HG03097 (cell line): Measurements from ENCODE around the gene MEI4.
"Not testable (repeated sequence)": the region's sequence is repeated elsewhere in the genome, so short reads cannot be mapped to it uniquely, and the experiment has no call there.

Source experiments
- ATAC-seq: cut with Tn5 transposase; IDR thresholded peaks from one replicate; pipeline ENCODE4 v1.9.1; 2021; ENCODE audit not compliant: unreplicated experiment, low FRiP score

Gene MEI4

GRCh38 chr6:77652739-77653138 is at the start of gene MEI4:
Gene MEI4, plus strand, starts transcription at chr6:77653039. Its CDS starts 37,633 bp downstream, at chr6:77690672.
- ATAC-seq: no peak

GRCh38 chr6:77604476-77604875 is 48.4 kb upstream of the MEI4 start:
- no peak for ATAC-seq

- no peak for ATAC-seq
Observed at GRCh38 chr6:77607004-77607403, 45.8 kb upstream of the MEI4 start.

GRCh38 chr6:77609106-77609505 is 43.7 kb upstream of the MEI4 start:
- ATAC-seq: no peak

DNA sequence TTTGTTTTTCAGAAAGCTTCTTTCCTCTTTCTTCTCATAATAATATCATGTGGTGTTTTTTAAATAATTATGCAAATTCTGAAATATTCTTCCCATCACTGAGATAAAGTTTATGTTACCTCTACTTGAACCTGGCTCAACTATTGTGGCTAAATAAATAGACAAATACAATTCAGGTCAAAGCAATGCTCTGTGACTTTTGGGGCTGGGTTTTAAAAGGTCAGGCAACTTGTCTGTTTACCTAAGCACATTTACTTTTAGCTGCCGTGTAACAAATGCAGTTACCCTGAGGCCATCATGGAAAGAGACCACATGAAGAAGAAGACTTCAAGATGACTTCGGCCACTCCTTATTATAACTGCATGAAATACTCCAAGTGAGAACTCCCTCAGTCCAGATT is 33.7 kb upstream of the MEI4 start:
- ATAC-seq: no peak

DNA sequence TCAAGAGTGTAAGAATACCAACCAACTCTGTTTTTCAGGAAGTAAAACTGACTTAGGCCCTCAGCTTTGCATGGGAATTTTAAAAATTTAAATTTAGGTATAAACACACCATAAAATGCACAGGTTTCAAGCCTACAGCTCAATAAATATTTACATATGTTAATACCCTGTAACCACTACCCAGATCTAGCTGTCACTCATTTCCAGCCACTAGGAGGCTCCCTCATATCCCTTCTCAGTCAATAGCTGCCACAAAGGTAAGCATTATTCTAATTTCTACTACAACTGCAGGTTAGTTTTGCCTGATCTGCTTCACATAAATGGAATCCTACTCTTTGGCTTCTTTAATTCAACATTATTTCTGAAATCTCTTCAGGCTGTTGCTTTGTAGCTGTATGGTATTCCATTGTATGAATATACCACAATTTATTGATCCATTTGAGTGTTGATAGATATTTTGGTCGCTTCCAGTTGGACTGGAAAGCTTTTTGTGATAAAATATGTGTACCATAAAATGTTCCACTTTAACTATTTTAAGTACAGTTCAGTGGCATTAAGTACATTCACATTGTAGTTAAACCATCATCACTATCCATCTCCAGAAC is 32.5 kb upstream of the MEI4 start:
- ATAC-seq: no peak

DNA sequence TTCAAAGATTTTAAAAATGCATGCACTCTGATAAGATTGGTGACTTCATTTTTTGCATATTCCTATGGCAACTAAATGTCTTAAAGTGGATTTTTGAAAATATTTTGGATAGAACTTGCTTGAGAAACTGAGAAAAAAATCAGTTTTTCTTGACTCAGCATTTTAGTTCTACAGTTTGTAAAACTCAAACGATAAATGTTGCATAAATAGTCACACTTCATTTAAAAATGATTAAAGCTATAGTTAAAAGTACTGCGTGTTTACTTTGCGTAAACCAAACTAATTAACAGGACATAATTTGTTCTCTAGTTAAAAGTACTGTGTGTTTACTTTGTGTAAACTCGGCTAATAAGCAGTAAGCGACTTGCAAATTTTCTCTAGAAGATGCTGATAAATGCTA is 28.3 kb upstream of the MEI4 start:
- no peak for ATAC-seq

- no peak for ATAC-seq
Observed at GRCh38 chr6:77626426-77626825, 26.4 kb upstream of the MEI4 start.

DNA sequence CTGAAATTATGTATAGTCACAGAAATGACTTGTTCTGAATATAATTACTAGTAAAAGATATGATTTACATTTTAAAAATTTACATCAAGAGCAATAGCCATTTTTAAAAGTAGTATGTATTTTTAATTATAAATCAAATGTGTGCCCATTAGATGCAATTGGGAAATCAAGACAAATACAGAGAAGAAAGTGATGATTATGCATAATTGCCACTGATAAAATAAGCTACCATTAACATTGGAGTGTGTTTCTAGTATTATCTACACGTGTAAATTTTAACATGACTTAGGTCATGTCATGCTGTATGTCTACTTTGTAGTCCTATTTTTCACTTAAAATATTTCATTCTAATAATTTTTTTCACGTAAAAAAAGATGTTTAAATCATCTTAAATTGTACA is 22.8 kb upstream of the MEI4 start:
- ATAC-seq: no peak

GRCh38 chr6:77633471-77633870 is 19.4 kb upstream of the MEI4 start:
- no peak for ATAC-seq

- no peak for ATAC-seq
Observed at GRCh38 chr6:77633993-77634715, 18.7 kb upstream of the MEI4 start.

DNA sequence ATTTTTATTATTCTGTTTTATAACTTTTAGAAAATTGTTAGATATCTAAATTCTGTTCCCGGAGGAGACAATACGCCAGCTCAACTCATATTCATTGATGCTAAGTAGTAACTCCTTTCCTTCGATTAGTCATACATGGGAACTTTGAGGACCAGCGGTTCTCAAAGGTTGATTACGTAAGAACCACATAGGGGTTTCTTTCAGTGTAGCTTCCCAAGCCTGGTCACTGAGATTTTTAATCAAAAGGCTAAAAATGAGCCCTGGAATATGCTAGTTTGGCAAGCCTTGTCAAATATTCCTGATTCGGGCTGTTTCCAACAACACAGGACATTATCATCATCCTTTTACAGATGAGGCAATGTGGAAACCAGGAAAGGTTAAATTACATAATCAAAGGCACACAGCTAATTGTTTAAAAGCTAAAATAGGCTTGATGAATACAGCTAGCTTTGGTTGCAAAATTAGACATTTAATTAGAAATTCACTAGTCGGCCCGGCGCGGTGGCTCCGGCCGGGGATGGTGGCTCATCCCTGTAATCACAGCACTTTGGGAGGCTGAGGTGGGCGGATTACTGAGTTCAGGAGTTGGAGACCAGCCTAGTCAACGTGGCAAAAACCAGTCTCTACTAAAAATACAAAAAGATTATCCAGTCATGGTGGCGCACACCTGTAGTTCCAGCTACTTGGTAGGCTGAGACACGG is 14.6 kb upstream of the MEI4 start:
- no peak for ATAC-seq

DNA sequence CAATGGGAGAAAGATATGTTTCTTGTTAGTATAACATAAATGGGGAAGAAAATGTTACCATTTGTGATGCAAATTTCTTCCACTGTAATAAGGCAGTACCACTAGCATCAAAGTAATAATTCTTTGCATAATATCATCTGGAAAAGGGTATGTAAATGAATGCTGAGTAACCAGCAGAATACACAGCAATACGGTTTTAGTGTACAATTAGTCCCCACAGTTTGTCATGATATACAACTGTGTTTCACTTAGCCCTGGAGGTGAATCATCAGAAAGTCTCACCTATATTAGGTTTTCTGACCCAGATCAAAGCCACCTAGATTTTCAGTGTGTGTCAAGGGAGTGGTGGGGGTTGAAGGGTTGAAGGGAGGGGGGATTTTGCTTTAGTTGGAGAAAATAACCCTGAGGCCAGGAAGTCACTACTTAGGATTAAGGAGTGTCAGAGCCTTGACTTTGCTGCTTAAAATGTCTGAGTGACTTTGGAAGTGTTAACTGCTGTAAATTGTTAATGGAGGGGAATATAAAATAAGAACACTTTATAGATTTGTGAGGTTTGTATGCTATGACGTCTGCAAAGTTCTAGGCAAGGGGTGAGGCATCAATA is 8.6 kb upstream of the MEI4 start:
- no peak for ATAC-seq

DNA sequence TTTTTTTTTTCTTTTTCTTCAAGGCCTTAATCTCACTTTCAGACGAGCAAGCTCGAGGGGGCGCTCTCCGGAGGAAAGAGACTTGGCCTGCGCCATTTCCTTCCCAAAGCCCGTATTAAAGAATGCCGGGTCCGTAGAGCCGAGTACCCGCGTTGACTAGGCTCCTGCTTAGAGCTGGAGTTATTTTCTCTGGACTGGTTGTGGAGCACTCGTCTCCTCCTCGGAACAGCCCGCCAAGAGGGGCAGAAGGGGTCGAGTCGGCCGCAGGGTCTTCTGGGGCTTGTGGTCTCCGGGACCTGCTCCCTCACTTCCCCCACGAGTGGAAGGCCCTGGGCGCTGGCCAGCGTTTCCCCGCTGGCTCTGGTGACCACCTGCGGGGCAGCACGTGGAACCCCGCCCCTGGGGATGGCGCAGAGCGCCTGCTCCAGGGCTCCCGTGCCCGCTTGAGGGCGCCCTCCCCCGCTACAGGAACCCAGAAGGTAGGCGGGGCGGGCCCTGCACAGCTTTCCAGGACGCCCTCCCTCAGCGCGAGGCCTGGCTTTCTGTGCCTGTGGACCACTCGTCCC is 2.7 kb upstream of the MEI4 start:
- ATAC-seq: no peak

DNA sequence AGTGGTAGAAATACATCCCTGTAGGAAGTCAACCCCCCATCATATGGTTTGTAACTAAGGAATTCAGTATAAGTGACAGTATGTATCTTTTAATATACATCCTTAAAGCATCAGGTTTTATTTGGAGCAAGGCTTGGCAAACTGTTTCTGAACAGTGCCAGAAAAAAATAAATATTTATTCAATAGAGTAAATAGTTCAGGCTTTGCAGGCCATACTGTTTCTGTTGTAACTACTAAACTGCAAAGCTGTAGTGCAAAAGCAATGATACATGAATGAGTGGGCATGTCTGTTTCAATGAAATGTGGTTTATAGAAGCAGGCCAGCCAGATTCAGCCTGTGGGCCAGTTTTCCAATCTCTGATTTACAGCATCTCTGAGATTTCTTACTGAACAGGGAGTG is 977 bp downstream of the MEI4 start:
- ATAC-seq: no peak

- not testable (repeated sequence) for ATAC-seq
Observed at GRCh38 chr6:77655035-77655434, 2.2 kb downstream of the MEI4 start.

DNA sequence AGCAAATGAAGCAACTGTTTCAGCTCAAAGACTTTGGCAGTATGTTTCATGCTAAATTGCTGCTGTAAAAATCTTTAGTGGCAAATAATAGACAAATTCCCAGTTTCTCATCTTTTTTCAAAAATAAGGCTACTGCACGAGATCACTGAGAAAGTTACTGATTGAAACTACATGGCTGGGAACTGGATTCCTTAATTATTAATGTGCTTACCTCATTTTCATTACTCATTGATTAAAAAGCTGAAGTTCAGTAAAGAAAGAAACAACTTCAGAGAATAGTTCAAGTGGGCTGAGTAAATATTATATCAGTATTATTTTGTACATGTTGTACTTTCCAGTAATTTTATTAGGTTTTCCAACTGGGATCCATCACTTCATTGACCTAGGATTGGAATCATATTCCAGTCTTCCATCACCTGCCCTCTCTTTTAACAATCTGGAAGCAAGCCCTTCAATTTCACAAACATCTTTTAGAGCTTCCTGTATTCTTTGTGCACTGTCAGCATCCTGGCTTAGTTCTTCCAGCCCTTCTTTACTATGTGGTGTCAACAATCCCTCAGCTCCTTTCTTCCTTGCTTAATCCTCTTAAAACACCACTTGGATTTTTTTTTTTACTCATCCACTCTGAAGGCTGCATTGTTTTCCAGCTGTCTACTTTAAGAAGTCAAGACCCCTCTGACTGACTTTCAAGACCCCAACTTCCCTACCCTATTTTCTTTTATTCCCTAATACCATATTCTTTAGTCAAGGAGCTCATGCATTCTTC is 4.3 kb downstream of the MEI4 start:
- ATAC-seq: no peak

GRCh38 chr6:77666340-77666739 is 13.5 kb downstream of the MEI4 start:
- ATAC-seq: no peak

DNA sequence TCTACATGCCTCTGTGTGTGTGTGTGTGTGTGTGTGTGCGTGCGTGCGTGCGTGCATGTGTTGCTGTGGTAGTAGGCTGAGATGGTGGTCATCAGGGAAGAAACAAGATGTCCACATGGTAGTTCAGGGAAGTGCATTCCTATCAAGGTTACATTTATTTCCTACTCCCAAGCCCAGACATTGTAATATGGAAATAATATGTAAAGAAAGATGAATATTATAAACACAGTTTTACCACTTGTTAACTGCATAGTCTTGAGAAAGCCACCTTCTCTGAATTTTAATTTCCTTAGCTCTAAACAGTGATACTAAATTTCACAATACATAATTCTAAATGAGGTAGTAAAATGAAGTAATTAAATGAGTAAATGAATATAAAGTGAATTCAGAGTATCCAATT is 14.0 kb downstream of the MEI4 start:
- no peak for ATAC-seq

DNA sequence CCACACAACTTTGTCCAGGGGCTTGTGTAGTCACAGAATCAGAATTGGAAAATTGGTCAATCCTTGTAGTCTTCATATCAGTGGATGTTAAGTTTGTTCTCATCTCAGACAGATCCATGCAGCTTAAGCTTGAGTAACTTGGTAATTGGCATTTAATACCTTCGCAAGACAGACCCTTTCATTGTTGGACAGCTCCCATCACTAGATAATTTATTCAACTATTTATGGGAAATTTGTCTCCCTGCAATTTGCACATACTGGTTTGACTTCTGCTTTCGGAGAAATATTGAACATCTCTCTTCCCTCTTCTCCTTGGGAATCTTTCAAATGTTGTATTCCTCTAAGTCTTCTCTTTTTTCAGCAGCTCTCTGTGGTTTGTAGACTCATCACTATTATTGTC is 17.1 kb downstream of the MEI4 start:
- ATAC-seq: no peak
